H1 (cell line): ENCODE data around the gene RNF130. TPM values are rescaled to one million over a fixed set of nuclear protein-coding genes. Genes with fewer than 3 reads are reported as not detected.

Experiments
- CTCF ChIA-PET: fragments of 300-600 bp; sonication (Branson Sonifier 250); formaldehyde crosslinking; loops from one replicate; lab custom pipeline; 2021; ENCODE audit not compliant: partially characterized antibody; lab: Charles Lee
- POLR2A ChIA-PET: fragments of 300-600 bp; sonication (Branson Sonifier 250); formaldehyde crosslinking; loops from one replicate; lab custom pipeline; 2021; ENCODE audit warnings: inconsistent platforms; ENCODE audit not compliant: partially characterized antibody; lab: Charles Lee
- DNase-seq, 2 experiments: peaks; one replicate each; pipeline versions ENCODE4 v3.0.0 to v3.0.0-alpha.2; 2010 to 2022; ENCODE audit warnings: low spot score in 2 of 2, low read depth in 1 of 2, mixed read lengths in 1 of 2
- FAIRE-seq: peaks from 2 replicates; lab custom pipeline; 2011; peaks lifted over from hg19 to GRCh38; lab: Jason Lieb, UNC
- H2AFZ ChIP-seq: 2 replicates; pipeline ENCODE4 v1.8.1; 2012; ENCODE audit warnings: low read length, inconsistent platforms
- H2AK5ac ChIP-seq: 2 replicates; pipeline ENCODE4 v1.6.1; 2013; ENCODE audit warnings: low read depth, low read length
- H2BK120ac ChIP-seq: replicated peaks from 2 replicates; pipeline ENCODE3; 2013; ENCODE audit warnings: low read depth, low read length, inconsistent platforms
- H2BK12ac ChIP-seq: 2 replicates; pipeline ENCODE4 v1.6.1; 2013; ENCODE audit warnings: low read depth, low read length
- H2BK15ac ChIP-seq: 2 replicates; pipeline ENCODE4 v1.6.1; 2013; ENCODE audit warnings: low read length
- H2BK20ac ChIP-seq: 2 replicates; pipeline ENCODE4 v1.6.1; 2013; ENCODE audit warnings: low read length
- H2BK5ac ChIP-seq: 2 replicates; pipeline ENCODE4 v1.6.1; 2013; ENCODE audit warnings: low read depth, low read length
- H3K14ac ChIP-seq: 2 replicates; pipeline ENCODE4 v1.6.1; 2013; ENCODE audit warnings: inconsistent platforms; ENCODE audit not compliant: insufficient read length
- H3K18ac ChIP-seq: 2 replicates; pipeline ENCODE4 v1.6.1; 2013; ENCODE audit warnings: low read length; ENCODE audit errors: extremely low read depth
- H3K23ac ChIP-seq: 2 replicates; pipeline ENCODE4 v1.6.1; 2013; ENCODE audit warnings: inconsistent platforms; ENCODE audit not compliant: insufficient read length
- H3K23me2 ChIP-seq: 2 replicates; pipeline ENCODE4 v1.6.1; 2013; ENCODE audit warnings: low read depth, low read length
- H3K27ac ChIP-seq: 2 replicates; pipeline ENCODE4 v1.6.1; 2011; ENCODE audit warnings: low read depth, low read length, inconsistent platforms
- H3K27me3 ChIP-seq, 4 experiments: replicated peaks in 1 of 4; 1 replicate in 1 of 4; 2 replicates in 3 of 4; pipeline versions ENCODE4 v1.6.1 to v1.8.1; 2011 to 2013; ENCODE audit warnings: low read length in 3 of 4, mild to moderate bottlenecking in 3 of 4, inconsistent platforms in 2 of 4, mixed read lengths in 2 of 4, moderate library complexity in 1 of 4; ENCODE audit not compliant: control insufficient read depth in 3 of 4, insufficient read depth in 3 of 4; ENCODE audit errors: extremely low read depth in 1 of 4
- H3K36me3 ChIP-seq, 4 experiments: 2 replicates each; pipeline versions ENCODE4 v1.6.1 to v1.8.1; 2011 to 2013; ENCODE audit warnings: mild to moderate bottlenecking in 4 of 4, low read length in 3 of 4, moderate library complexity in 2 of 4, control low read depth in 1 of 4, inconsistent platforms in 1 of 4; ENCODE audit not compliant: insufficient read depth in 4 of 4, control insufficient read depth in 2 of 4
- H3K4ac ChIP-seq: replicated peaks from 2 replicates; pipeline ENCODE3; 2013; ENCODE audit warnings: low read length, low read depth, mixed read lengths, inconsistent platforms; ENCODE audit not compliant: insufficient read length
- H3K4me1 ChIP-seq, 4 experiments: replicated peaks in 1 of 4; 1 replicate in 1 of 4; 2 replicates in 3 of 4; pipeline versions ENCODE4 v1.6.1 to v1.8.1; 2011 to 2013; ENCODE audit warnings: low read length in 3 of 4, inconsistent platforms in 2 of 4, mixed read lengths in 1 of 4; ENCODE audit not compliant: insufficient read depth in 4 of 4, control insufficient read depth in 3 of 4
- H3K4me2 ChIP-seq, 2 experiments: 2 replicates each; pipeline versions ENCODE4 v1.6.1 to v1.8.1; 2011 to 2013; ENCODE audit warnings: low read depth in 2 of 2, low read length in 2 of 2, control low read depth in 1 of 2, inconsistent platforms in 1 of 2, mild to moderate bottlenecking in 1 of 2; ENCODE audit not compliant: insufficient read depth in 1 of 2
- H3K4me3 ChIP-seq, 4 experiments: fragments of 200-600, 300-600 bp in 1 of 4; sonication (generic), shearing (Covaris generic), sonication (Bioruptor Twin) in 1 of 4; 2 replicates each; pipeline versions ENCODE4 v1.5.1 to v1.8.1; 2011 to 2016; ENCODE audit warnings: low read length in 4 of 4, low read depth in 3 of 4, control low read depth in 2 of 4, inconsistent platforms in 2 of 4, mild to moderate bottlenecking in 2 of 4, mixed read lengths in 1 of 4, moderate library complexity in 1 of 4; ENCODE audit not compliant: insufficient read depth in 2 of 4; ENCODE audit errors: extremely low read depth in 1 of 4
- H3K56ac ChIP-seq: replicated peaks from 2 replicates; pipeline ENCODE3; 2013; ENCODE audit warnings: low read depth, mild to moderate bottlenecking, mixed read lengths, low read length, inconsistent platforms; ENCODE audit not compliant: insufficient read length
- H3K79me1 ChIP-seq: 2 replicates; pipeline ENCODE4 v1.6.1; 2013; ENCODE audit warnings: low read depth, low read length, control low read depth
- H3K79me2 ChIP-seq, 2 experiments: 2 replicates each; pipeline versions ENCODE4 v1.6.1 to v1.8.1; 2012 to 2013; ENCODE audit warnings: low read length in 2 of 2, mild to moderate bottlenecking in 2 of 2, inconsistent platforms in 1 of 2; ENCODE audit not compliant: insufficient read depth in 2 of 2, control insufficient read depth in 1 of 2
- H3K9ac ChIP-seq, 4 experiments: replicated peaks in 1 of 4; 1 replicate in 1 of 4; 2 replicates in 3 of 4; pipeline versions ENCODE4 v1.6.1 to v1.8.1; 2011 to 2013; ENCODE audit warnings: low read depth in 3 of 4, low read length in 3 of 4, control low read depth in 2 of 4, mild to moderate bottlenecking in 2 of 4, moderate library complexity in 2 of 4, inconsistent platforms in 1 of 4; ENCODE audit errors: extremely low read depth in 1 of 4
- H3K9me3 ChIP-seq, 2 experiments: 2 replicates each; pipeline versions ENCODE4 v1.6.1 to v1.8.1; 2012 to 2013; ENCODE audit warnings: mild to moderate bottlenecking in 2 of 2, moderate library complexity in 2 of 2, control low read depth in 1 of 2, inconsistent platforms in 1 of 2, low read depth in 1 of 2, low read length in 1 of 2, mixed read lengths in 1 of 2; ENCODE audit not compliant: insufficient read depth in 2 of 2
- H4K20me1 ChIP-seq, 2 experiments: replicated peaks in 1 of 2; 2 replicates each; pipeline versions ENCODE3 to v1.8.1; 2011 to 2013; ENCODE audit warnings: inconsistent platforms in 2 of 2, low read length in 2 of 2, mild to moderate bottlenecking in 1 of 2; ENCODE audit not compliant: insufficient read depth in 2 of 2, control insufficient read depth in 1 of 2
- H4K5ac ChIP-seq: 2 replicates; pipeline ENCODE4 v1.6.1; 2013; ENCODE audit warnings: low read length, low read depth, mixed read lengths, inconsistent platforms; ENCODE audit not compliant: insufficient read length
- H4K8ac ChIP-seq: 2 replicates; pipeline ENCODE4 v1.8.0; 2013; ENCODE audit warnings: mild to moderate bottlenecking, moderate library complexity, low read length, inconsistent platforms; ENCODE audit not compliant: insufficient read depth; ENCODE audit errors: extremely low read depth
- H4K91ac ChIP-seq: replicated peaks from 2 replicates; pipeline ENCODE3; 2013; ENCODE audit warnings: low read length, mixed read lengths, inconsistent platforms; ENCODE audit not compliant: insufficient read length
- CHD1 ChIP-seq: IDR thresholded peaks from 2 replicates; pipeline ENCODE4 v1.6.1; 2012; ENCODE audit warnings: low read depth, low read length, improper control_type of control experiment
- FOSL1 ChIP-seq: IDR thresholded peaks from 2 replicates; pipeline ENCODE4 v1.6.1; 2011; ENCODE audit warnings: mild to moderate bottlenecking, low read depth, low read length, moderate library complexity; ENCODE audit not compliant: insufficient read depth
- HDAC2 ChIP-seq, 2 experiments: fragments of 300-600 bp in 1 of 2; sonication (generic) in 1 of 2; IDR thresholded peaks; 2 replicates each; pipeline ENCODE4 v1.6.1; 2011 to 2012; ENCODE audit warnings: low read depth in 2 of 2, low read length in 2 of 2, mild to moderate bottlenecking in 2 of 2, moderate library complexity in 2 of 2, borderline replicate concordance in 1 of 2, inconsistent platforms in 1 of 2
- HDAC6 ChIP-seq: IDR thresholded peaks from one replicate; pipeline ENCODE4 v1.7.1; 2012; ENCODE audit warnings: low read depth, mild to moderate bottlenecking, inconsistent platforms, low read length, moderate library complexity
- KDM4A ChIP-seq: IDR thresholded peaks from one replicate; pipeline ENCODE4 v1.7.1; 2012; ENCODE audit warnings: low read depth, mild to moderate bottlenecking, moderate library complexity, low read length, inconsistent platforms; ENCODE audit not compliant: severe bottlenecking
- MAX ChIP-seq: IDR thresholded peaks from 2 replicates; pipeline ENCODE4 v1.6.1; 2012; ENCODE audit warnings: inconsistent platforms
- NANOG ChIP-seq: IDR thresholded peaks from 2 replicates; pipeline ENCODE4 v1.6.1; 2011; ENCODE audit warnings: low read length, low read depth, mild to moderate bottlenecking, inconsistent platforms; ENCODE audit not compliant: insufficient read depth, poor library complexity, severe bottlenecking
- SIRT6 ChIP-seq: IDR thresholded peaks from one replicate; pipeline ENCODE4 v1.7.1; 2012; ENCODE audit warnings: low read length, inconsistent platforms
- SUZ12 ChIP-seq: fragments of 200-600 bp; sonication (generic); IDR thresholded peaks from 2 replicates; pipeline ENCODE4 v1.6.1; 2012; ENCODE audit warnings: mild to moderate bottlenecking, inconsistent platforms, low read length, moderate library complexity, mixed read lengths
- TBP ChIP-seq: IDR thresholded peaks from 2 replicates; pipeline ENCODE4 v1.6.1; 2011; ENCODE audit warnings: low read depth, low read length, improper control_type of control experiment
- YY1 ChIP-seq: IDR thresholded peaks from 2 replicates; pipeline ENCODE4 v1.6.1; 2011; ENCODE audit warnings: low read depth, mild to moderate bottlenecking, low read length
- WGBS, 2 experiments: shearing (Covaris generic) in 1 of 2; methylation state at CpG; one replicate each; pipeline versions ENCODE4 v1.1.6 to v1.1.7; 2013 to 2015; ENCODE audit warnings: low lambda C conversion rate in 2 of 2, mixed read lengths in 2 of 2, inconsistent platforms in 1 of 2, low coverage in 1 of 2, missing lambda C conversion rate in 1 of 2; ENCODE audit not compliant: insufficient replicate concordance in 2 of 2, insufficient coverage in 1 of 2, insufficient read length in 1 of 2; ENCODE audit errors: extremely low coverage in 1 of 2, missing lambda C conversion rate in 1 of 2; 5-methylcytosine and 5-hydroxymethylcytosine counted together
- polyA plus RNA-seq, 7 experiments: library from polyadenylated mRNA; depleted of rRNA in 3 of 7; stranded (reverse) in 5 of 7; unstranded in 2 of 7; fragments of >200 nt in 5 of 7; fragments of 200-250 nt in 2 of 7; gene quantifications; 1 replicate in 5 of 7; 2 replicates in 1 of 7; 4 replicates in 1 of 7; pipeline versions ENCODE4 v1.2.1 to v1.2.3, GENCODE V29; 2011 to 2013; ENCODE audit warnings: missing spikeins in 2 of 7, mixed read lengths in 2 of 7
- total RNA-seq: library from RNA; stranded (reverse); fragmentation: NEBNext Ultra II Directional; extraction: Animal tissue kit (Norgen Biotek cat#: 25700); gene quantifications from 2 replicates; pipeline ENCODE4 v1.2.1, GENCODE V29; 2021

RNF130 gene
- total and polyA plus RNA-seq, 2 of the 8 experiments (the other 6 are each of a cell fraction or from before 2014, with no cell fraction given) = 65.1 to 70.0 TPM

GRCh38 chr5:179973391-179973790, 98.2 kb downstream of the RNF130 start:
- POLR2A ChIA-PET = no interaction called here
- TF ChIP-seq NANOG (no peak), CHD1 (no peak), HDAC2 (IDR thresholded peaks at IDR 0.05; ENCODE audit: borderline replicate concordance in 1 of 2, low read depth in 2 of 2, low read length in 2 of 2) (no peak), SIRT6 (no peak), TBP (no peak), FOSL1 (no peak), YY1 (no peak), HDAC6 (no peak), KDM4A (no peak), SUZ12 (no peak), MAX (no peak)
- peaks cover 0 to 10% of the 10 kb centered on the region in 2 experiments for H4K20me1 ChIP-seq
- CTCF ChIA-PET = interaction anchor here (0.8 to 1.0 kb wide), 3 partner anchors 15 to 52 kb away, joined by 3 to 5 read pairs (median 5); no protein-coding TSS in a partner anchor
- FAIRE-seq (no peak), DNase-seq (no peak)
- H4K8ac ChIP-seq = no peak overlapping the region
- H2AFZ ChIP-seq = no peak overlapping the region
- no peaks in the 10 kb centered on the region for H3K9me3 ChIP-seq
- no peaks in the 10 kb centered on the region for H3K79me1 ChIP-seq
- H3K4me2 ChIP-seq = no peak overlapping the region
- no peak overlapping the region for H3K9ac ChIP-seq
- no peak overlapping the region for H4K91ac ChIP-seq
- no peak overlapping the region for H3K23ac ChIP-seq
- no peak overlapping the region for H2BK15ac ChIP-seq
- H3K36me3 ChIP-seq = peaks cover 2 to 38% (median 17%) of the 10 kb centered on the region in 4 experiments; a peak in 7 of 8 replicates
- no peaks in the 10 kb centered on the region; a peak in 1 of 4 replicates for H3K79me2 ChIP-seq
- H3K4ac ChIP-seq = no peak overlapping the region
- H2AK5ac ChIP-seq = no peak overlapping the region
- H2BK120ac ChIP-seq = no peak overlapping the region
- H3K14ac ChIP-seq = no peak overlapping the region
- no peaks in the 10 kb centered on the region for H3K27me3 ChIP-seq
- H3K27ac ChIP-seq = no peak overlapping the region
- 89% methylated on average over 11 of the region's 11 CpGs; no CpG with 5 or more reads in 1 of the 2 experiments for WGBS, 2 experiments
- no peaks in the 10 kb centered on the region; a peak in 1 of 7 replicates for H3K4me1 ChIP-seq
- no peak overlapping the region for H3K18ac ChIP-seq
- H3K4me3 ChIP-seq = no peak overlapping the region
- H2BK12ac ChIP-seq = 0 out of 2 replicates have a peak overlapping the region, but pooled peaks have one; percentile 17
- no peak overlapping the region for H4K5ac ChIP-seq
- H2BK20ac ChIP-seq = no peak overlapping the region
- no peak overlapping the region for H2BK5ac ChIP-seq
- no peak overlapping the region for H3K56ac ChIP-seq
- H3K23me2 ChIP-seq = no peaks in the 10 kb centered on the region
